H1 (cell line): ENCODE results near the gene GJD2. TPM values are rescaled to one million over a fixed set of nuclear protein-coding genes. Genes with fewer than 3 reads are reported as not detected.

ENCODE experiments used
- MAFK ChIP-seq: IDR thresholded peaks from 2 replicates; pipeline ENCODE4 v1.6.1; 2012; ENCODE audit warnings: low read depth, mild to moderate bottlenecking, improper control_type of control experiment, low read length
- polyA plus RNA-seq, 7 experiments: library from polyadenylated mRNA; depleted of rRNA in 3 of 7; stranded (reverse) in 5 of 7; unstranded in 2 of 7; fragments of >200 nt in 5 of 7; fragments of 200-250 nt in 2 of 7; gene quantifications; 1 replicate in 5 of 7; 2 replicates in 1 of 7; 4 replicates in 1 of 7; pipeline versions ENCODE4 v1.2.1 to v1.2.3, GENCODE V29; 2011 to 2013; ENCODE audit warnings: missing spikeins in 2 of 7, mixed read lengths in 2 of 7
- total RNA-seq: library from RNA; stranded (reverse); fragmentation: NEBNext Ultra II Directional; extraction: Animal tissue kit (Norgen Biotek cat#: 25700); gene quantifications from 2 replicates; pipeline ENCODE4 v1.2.1, GENCODE V29; 2021
- TF ChIP-seq, protein P1 (sequence below): fragments of 300-600 bp; sonication (generic); IDR thresholded peaks from 2 replicates; pipeline ENCODE4 v1.7.1; 2012; ENCODE audit warnings: low read length, moderate library complexity, mild to moderate bottlenecking, inconsistent platforms; ENCODE audit not compliant: insufficient replicate concordance

GJD2 gene
- total and polyA plus RNA-seq, 2 of the 8 experiments (the other 6 are each of a cell fraction or from before 2014, with no cell fraction given): 0.39 to 0.54 TPM

DNA sequence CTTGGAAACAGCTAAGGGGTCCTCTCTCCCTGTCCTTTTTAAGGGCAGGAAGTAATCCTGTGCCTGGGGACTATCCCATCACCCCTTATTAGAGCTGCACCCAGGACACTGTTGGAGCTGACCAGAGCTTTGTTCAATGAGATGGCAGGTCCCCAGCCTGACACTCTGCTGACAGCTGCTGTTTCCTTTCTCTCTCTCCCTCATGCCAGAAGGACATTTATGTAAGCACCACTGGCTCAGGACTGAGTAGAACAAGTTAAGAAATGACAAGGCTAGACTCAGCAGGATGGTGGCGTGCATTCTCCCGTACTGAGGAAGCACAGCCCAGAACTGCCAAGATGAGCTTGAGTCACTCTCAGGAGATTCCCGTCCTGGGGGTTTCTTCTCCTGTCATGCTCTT lies 17.3 kb downstream of the GJD2 start (continued):
- no peak for TF ChIP-seq MAFK
- TF ChIP-seq, protein P1, sequence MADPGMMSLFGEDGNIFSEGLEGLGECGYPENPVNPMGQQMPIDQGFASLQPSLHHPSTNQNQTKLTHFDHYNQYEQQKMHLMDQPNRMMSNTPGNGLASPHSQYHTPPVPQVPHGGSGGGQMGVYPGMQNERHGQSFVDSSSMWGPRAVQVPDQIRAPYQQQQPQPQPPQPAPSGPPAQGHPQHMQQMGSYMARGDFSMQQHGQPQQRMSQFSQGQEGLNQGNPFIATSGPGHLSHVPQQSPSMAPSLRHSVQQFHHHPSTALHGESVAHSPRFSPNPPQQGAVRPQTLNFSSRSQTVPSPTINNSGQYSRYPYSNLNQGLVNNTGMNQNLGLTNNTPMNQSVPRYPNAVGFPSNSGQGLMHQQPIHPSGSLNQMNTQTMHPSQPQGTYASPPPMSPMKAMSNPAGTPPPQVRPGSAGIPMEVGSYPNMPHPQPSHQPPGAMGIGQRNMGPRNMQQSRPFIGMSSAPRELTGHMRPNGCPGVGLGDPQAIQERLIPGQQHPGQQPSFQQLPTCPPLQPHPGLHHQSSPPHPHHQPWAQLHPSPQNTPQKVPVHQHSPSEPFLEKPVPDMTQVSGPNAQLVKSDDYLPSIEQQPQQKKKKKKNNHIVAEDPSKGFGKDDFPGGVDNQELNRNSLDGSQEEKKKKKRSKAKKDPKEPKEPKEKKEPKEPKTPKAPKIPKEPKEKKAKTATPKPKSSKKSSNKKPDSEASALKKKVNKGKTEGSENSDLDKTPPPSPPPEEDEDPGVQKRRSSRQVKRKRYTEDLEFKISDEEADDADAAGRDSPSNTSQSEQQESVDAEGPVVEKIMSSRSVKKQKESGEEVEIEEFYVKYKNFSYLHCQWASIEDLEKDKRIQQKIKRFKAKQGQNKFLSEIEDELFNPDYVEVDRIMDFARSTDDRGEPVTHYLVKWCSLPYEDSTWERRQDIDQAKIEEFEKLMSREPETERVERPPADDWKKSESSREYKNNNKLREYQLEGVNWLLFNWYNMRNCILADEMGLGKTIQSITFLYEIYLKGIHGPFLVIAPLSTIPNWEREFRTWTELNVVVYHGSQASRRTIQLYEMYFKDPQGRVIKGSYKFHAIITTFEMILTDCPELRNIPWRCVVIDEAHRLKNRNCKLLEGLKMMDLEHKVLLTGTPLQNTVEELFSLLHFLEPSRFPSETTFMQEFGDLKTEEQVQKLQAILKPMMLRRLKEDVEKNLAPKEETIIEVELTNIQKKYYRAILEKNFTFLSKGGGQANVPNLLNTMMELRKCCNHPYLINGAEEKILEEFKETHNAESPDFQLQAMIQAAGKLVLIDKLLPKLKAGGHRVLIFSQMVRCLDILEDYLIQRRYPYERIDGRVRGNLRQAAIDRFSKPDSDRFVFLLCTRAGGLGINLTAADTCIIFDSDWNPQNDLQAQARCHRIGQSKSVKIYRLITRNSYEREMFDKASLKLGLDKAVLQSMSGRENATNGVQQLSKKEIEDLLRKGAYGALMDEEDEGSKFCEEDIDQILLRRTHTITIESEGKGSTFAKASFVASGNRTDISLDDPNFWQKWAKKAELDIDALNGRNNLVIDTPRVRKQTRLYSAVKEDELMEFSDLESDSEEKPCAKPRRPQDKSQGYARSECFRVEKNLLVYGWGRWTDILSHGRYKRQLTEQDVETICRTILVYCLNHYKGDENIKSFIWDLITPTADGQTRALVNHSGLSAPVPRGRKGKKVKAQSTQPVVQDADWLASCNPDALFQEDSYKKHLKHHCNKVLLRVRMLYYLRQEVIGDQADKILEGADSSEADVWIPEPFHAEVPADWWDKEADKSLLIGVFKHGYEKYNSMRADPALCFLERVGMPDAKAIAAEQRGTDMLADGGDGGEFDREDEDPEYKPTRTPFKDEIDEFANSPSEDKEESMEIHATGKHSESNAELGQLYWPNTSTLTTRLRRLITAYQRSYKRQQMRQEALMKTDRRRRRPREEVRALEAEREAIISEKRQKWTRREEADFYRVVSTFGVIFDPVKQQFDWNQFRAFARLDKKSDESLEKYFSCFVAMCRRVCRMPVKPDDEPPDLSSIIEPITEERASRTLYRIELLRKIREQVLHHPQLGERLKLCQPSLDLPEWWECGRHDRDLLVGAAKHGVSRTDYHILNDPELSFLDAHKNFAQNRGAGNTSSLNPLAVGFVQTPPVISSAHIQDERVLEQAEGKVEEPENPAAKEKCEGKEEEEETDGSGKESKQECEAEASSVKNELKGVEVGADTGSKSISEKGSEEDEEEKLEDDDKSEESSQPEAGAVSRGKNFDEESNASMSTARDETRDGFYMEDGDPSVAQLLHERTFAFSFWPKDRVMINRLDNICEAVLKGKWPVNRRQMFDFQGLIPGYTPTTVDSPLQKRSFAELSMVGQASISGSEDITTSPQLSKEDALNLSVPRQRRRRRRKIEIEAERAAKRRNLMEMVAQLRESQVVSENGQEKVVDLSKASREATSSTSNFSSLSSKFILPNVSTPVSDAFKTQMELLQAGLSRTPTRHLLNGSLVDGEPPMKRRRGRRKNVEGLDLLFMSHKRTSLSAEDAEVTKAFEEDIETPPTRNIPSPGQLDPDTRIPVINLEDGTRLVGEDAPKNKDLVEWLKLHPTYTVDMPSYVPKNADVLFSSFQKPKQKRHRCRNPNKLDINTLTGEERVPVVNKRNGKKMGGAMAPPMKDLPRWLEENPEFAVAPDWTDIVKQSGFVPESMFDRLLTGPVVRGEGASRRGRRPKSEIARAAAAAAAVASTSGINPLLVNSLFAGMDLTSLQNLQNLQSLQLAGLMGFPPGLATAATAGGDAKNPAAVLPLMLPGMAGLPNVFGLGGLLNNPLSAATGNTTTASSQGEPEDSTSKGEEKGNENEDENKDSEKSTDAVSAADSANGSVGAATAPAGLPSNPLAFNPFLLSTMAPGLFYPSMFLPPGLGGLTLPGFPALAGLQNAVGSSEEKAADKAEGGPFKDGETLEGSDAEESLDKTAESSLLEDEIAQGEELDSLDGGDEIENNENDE: no peak
